GM12878 (cell line): ENCODE measurements around the gene PACS2.

Experiments used
- CBX3 ChIP-seq: fragments of 200-600 bp; sonication (generic); IDR thresholded peaks from 2 replicates; pipeline ENCODE4 v1.6.1; 2016; ENCODE audit warnings: low read depth, borderline replicate concordance
- CEBPB ChIP-seq, 2 experiments: fragments of 150-350 bp in 1 of 2; IDR thresholded peaks; 2 replicates each; pipeline ENCODE4 v1.6.1; 2012 to 2014; ENCODE audit warnings: low read depth in 2 of 2, low read length in 2 of 2, borderline replicate concordance in 1 of 2, inconsistent platforms in 1 of 2
- EZH2 ChIP-seq: IDR thresholded peaks from 2 replicates; pipeline ENCODE4 v1.6.1; 2012; ENCODE audit warnings: low read depth, mild to moderate bottlenecking, control low read depth, inconsistent platforms, low read length, borderline replicate concordance; ENCODE audit not compliant: control insufficient read depth
- MTA3 ChIP-seq: IDR thresholded peaks from 2 replicates; pipeline ENCODE4 v1.6.1; 2012; ENCODE audit warnings: low read length, inconsistent platforms, borderline replicate concordance
- MXI1 ChIP-seq: fragments of 150-350 bp; IDR thresholded peaks from 2 replicates; pipeline ENCODE4 v1.6.1; 2011; ENCODE audit warnings: low read depth, mild to moderate bottlenecking, inconsistent platforms, low read length, improper control_type of control experiment
- POLR2A ChIP-seq: IDR thresholded peaks from 2 replicates; pipeline ENCODE4 v1.6.1; 2011; ENCODE audit warnings: low read depth, mild to moderate bottlenecking, low read length
- POLR2AphosphoS5 ChIP-seq: IDR thresholded peaks from 2 replicates; pipeline ENCODE4 v1.6.1; 2011; ENCODE audit warnings: mild to moderate bottlenecking, low read length, inconsistent platforms
- ZNF24 ChIP-seq: fragments of 450-650 bp; IDR thresholded peaks from 2 replicates; pipeline ENCODE4 v1.6.1; 2017; ENCODE audit warnings: antibody characterized with exemption, mild to moderate bottlenecking
- TF ChIP-seq, protein P1 (sequence below): fragments of 450-650 bp; IDR thresholded peaks from 2 replicates; pipeline ENCODE4 v1.6.1; 2017; ENCODE audit warnings: antibody characterized with exemption, mild to moderate bottlenecking, moderate library complexity
- TF ChIP-seq, protein P2 (sequence below): IDR thresholded peaks from 2 replicates; pipeline ENCODE4 v1.6.1; 2011; ENCODE audit warnings: low read depth, low read length, improper control_type of control experiment, borderline replicate concordance
- TF ChIP-seq, protein P3 (sequence below), 3 experiments: IDR thresholded peaks in 2 of 3; conservative IDR thresholded peaks in 1 of 3; 2 replicates each; pipeline ENCODE4 v1.5.1; 2011; ENCODE audit warnings: low read depth in 3 of 3, low read length in 3 of 3, mild to moderate bottlenecking in 3 of 3, control low read depth in 2 of 3, moderate library complexity in 2 of 3, inconsistent platforms in 1 of 3, mixed read lengths in 1 of 3; ENCODE audit not compliant: control insufficient read depth in 2 of 3, insufficient read depth in 1 of 3; ENCODE audit errors: extremely low read depth in 1 of 3
- TF ChIP-seq, protein P4 (sequence below): IDR thresholded peaks from 2 replicates; pipeline ENCODE4 v1.6.1; 2012; ENCODE audit warnings: mild to moderate bottlenecking, low read depth, low read length

DNA sequence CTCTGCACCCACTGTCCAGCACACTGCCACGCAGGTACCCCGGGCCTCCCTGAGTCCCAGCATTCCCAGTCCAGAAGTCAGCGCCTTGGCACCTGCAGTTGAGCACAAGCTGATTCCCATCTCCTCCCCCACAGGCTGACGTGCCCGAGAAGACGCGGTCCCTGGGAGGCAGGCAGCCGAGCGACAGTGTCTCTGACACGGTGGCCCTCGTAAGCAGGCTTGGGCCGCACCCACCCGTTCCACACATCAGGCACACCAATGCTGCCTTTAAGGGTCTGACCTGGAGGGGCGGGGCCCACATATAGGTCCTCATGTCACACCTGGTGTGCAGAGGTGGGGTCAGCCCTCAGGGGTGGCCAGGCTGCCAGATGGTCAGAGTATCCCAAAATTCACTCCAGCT, 65.4 kb downstream of the PACS2 start:
- no peak for TF ChIP-seq CBX3
- TF ChIP-seq, protein P1, sequence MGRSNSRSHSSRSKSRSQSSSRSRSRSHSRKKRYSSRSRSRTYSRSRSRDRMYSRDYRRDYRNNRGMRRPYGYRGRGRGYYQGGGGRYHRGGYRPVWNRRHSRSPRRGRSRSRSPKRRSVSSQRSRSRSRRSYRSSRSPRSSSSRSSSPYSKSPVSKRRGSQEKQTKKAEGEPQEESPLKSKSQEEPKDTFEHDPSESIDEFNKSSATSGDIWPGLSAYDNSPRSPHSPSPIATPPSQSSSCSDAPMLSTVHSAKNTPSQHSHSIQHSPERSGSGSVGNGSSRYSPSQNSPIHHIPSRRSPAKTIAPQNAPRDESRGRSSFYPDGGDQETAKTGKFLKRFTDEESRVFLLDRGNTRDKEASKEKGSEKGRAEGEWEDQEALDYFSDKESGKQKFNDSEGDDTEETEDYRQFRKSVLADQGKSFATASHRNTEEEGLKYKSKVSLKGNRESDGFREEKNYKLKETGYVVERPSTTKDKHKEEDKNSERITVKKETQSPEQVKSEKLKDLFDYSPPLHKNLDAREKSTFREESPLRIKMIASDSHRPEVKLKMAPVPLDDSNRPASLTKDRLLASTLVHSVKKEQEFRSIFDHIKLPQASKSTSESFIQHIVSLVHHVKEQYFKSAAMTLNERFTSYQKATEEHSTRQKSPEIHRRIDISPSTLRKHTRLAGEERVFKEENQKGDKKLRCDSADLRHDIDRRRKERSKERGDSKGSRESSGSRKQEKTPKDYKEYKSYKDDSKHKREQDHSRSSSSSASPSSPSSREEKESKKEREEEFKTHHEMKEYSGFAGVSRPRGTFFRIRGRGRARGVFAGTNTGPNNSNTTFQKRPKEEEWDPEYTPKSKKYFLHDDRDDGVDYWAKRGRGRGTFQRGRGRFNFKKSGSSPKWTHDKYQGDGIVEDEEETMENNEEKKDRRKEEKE, result no peak
- TF ChIP-seq ZNF24, result no peak
- TF ChIP-seq POLR2A, result no peak
- TF ChIP-seq, protein P2, sequence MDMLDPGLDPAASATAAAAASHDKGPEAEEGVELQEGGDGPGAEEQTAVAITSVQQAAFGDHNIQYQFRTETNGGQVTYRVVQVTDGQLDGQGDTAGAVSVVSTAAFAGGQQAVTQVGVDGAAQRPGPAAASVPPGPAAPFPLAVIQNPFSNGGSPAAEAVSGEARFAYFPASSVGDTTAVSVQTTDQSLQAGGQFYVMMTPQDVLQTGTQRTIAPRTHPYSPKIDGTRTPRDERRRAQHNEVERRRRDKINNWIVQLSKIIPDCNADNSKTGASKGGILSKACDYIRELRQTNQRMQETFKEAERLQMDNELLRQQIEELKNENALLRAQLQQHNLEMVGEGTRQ, result no peak
- no peak for TF ChIP-seq MXI1
- TF ChIP-seq EZH2, result no peak
- no peak for TF ChIP-seq POLR2AphosphoS5
- TF ChIP-seq, protein P3, sequence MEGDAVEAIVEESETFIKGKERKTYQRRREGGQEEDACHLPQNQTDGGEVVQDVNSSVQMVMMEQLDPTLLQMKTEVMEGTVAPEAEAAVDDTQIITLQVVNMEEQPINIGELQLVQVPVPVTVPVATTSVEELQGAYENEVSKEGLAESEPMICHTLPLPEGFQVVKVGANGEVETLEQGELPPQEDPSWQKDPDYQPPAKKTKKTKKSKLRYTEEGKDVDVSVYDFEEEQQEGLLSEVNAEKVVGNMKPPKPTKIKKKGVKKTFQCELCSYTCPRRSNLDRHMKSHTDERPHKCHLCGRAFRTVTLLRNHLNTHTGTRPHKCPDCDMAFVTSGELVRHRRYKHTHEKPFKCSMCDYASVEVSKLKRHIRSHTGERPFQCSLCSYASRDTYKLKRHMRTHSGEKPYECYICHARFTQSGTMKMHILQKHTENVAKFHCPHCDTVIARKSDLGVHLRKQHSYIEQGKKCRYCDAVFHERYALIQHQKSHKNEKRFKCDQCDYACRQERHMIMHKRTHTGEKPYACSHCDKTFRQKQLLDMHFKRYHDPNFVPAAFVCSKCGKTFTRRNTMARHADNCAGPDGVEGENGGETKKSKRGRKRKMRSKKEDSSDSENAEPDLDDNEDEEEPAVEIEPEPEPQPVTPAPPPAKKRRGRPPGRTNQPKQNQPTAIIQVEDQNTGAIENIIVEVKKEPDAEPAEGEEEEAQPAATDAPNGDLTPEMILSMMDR (IDR thresholded peaks at IDR 0.05 in 2 of 3, conservative IDR thresholded peaks at IDR 0.05 in 1 of 3; ENCODE audit: control insufficient read depth in 2 of 3, extremely low read depth in 1 of 3, insufficient read depth in 1 of 3, low read depth in 3 of 3, low read length in 3 of 3), result no peak
- TF ChIP-seq CEBPB (IDR thresholded peaks at IDR 0.05; ENCODE audit: borderline replicate concordance in 1 of 2, low read depth in 2 of 2, low read length in 2 of 2), result no peak
- TF ChIP-seq MTA3, result no peak
- TF ChIP-seq, protein P4, sequence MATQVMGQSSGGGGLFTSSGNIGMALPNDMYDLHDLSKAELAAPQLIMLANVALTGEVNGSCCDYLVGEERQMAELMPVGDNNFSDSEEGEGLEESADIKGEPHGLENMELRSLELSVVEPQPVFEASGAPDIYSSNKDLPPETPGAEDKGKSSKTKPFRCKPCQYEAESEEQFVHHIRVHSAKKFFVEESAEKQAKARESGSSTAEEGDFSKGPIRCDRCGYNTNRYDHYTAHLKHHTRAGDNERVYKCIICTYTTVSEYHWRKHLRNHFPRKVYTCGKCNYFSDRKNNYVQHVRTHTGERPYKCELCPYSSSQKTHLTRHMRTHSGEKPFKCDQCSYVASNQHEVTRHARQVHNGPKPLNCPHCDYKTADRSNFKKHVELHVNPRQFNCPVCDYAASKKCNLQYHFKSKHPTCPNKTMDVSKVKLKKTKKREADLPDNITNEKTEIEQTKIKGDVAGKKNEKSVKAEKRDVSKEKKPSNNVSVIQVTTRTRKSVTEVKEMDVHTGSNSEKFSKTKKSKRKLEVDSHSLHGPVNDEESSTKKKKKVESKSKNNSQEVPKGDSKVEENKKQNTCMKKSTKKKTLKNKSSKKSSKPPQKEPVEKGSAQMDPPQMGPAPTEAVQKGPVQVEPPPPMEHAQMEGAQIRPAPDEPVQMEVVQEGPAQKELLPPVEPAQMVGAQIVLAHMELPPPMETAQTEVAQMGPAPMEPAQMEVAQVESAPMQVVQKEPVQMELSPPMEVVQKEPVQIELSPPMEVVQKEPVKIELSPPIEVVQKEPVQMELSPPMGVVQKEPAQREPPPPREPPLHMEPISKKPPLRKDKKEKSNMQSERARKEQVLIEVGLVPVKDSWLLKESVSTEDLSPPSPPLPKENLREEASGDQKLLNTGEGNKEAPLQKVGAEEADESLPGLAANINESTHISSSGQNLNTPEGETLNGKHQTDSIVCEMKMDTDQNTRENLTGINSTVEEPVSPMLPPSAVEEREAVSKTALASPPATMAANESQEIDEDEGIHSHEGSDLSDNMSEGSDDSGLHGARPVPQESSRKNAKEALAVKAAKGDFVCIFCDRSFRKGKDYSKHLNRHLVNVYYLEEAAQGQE, result no peak
